T-helper 17 cell (primary cell): Measurements from ENCODE around the gene MRPL10. TPM values are rescaled to one million over a fixed set of nuclear protein-coding genes. Genes with fewer than 3 reads are reported as not detected.

Experiments used
- ATAC-seq: fragments of 150-1000 bp; cut with Tn5 transposase; 2 replicates; pipeline ENCODE4 v1.10.0; 2021; ENCODE audit warnings: mild to moderate bottlenecking, moderate library complexity
- DNase-seq, 3 donors: peaks; one replicate each; pipeline versions ENCODE4 v3.0.0 to v3.0.0-alpha.2; 2020 to 2021
- H3K9me3 ChIP-seq: one replicate; pipeline ENCODE4 v1.7.0; 2013; ENCODE audit warnings: low read length, mild to moderate bottlenecking; ENCODE audit not compliant: control insufficient read depth, poor library complexity, severe bottlenecking
- H3K27ac Mint-ChIP-seq: one replicate; pipeline ENCODE4 v1.8.0; 2022; ENCODE audit warnings: mild to moderate bottlenecking, moderate library complexity, mixed read lengths
- H3K27me3 Mint-ChIP-seq: one replicate; pipeline ENCODE4 v1.8.0; 2022; ENCODE audit warnings: mixed read lengths
- H3K36me3 Mint-ChIP-seq: one replicate; pipeline ENCODE4 v1.8.0; 2022; ENCODE audit warnings: low read depth, mixed read lengths
- H3K4me1 Mint-ChIP-seq: one replicate; pipeline ENCODE4 v1.8.0; 2022; ENCODE audit warnings: mild to moderate bottlenecking, mixed read lengths
- H3K4me3 Mint-ChIP-seq: one replicate; pipeline ENCODE4 v1.8.0; 2022; ENCODE audit warnings: mild to moderate bottlenecking, moderate library complexity, mixed read lengths
- total RNA-seq, 4 donors: library from RNA in 2 of 4; stranded (reverse) in 2 of 4; gene quantifications; one replicate each; pipeline ENCODE4 v1.2.3 and lab custom pipeline; 2022 to 2026

Gene MRPL10
- total RNA-seq, 2 donors from 2014 or later: 82.3 to 90.2 TPM

GRCh38 chr17:47801906-47802305 is 29.4 kb downstream of the MRPL10 start:
- no peak for ATAC-seq
- DNase-seq: no peak
- Mint-ChIP-seq H3K4me1 (peaks cover 2% of the 10 kb centered on the region), H3K27me3 (peaks cover 13% of the 10 kb centered on the region), H3K4me3 (no peak overlapping the region), H3K36me3 (no peaks in the 10 kb centered on the region), H3K27ac (no peak overlapping the region)
- no peaks in the 10 kb centered on the region for H3K9me3 ChIP-seq

GRCh38 chr17:47801176-47801765 is 30.1 kb downstream of the MRPL10 start:
- H3K4me3 Mint-ChIP-seq: no peak overlapping the region
- no peak for DNase-seq
- peaks cover 13% of the 10 kb centered on the region for H3K27me3 Mint-ChIP-seq
- no peak overlapping the region for H3K27ac Mint-ChIP-seq
- no peaks in the 10 kb centered on the region for H3K36me3 Mint-ChIP-seq
- peaks cover 2% of the 10 kb centered on the region for H3K4me1 Mint-ChIP-seq
- no peaks in the 10 kb centered on the region for H3K9me3 ChIP-seq
- ATAC-seq: no peak

- Mint-ChIP-seq H3K4me3 (no peak overlapping the region), H3K4me1 (peaks cover 2% of the 10 kb centered on the region), H3K27me3 (peaks cover 14% of the 10 kb centered on the region), H3K27ac (no peak overlapping the region), H3K36me3 (no peaks in the 10 kb centered on the region)
- no peak for ATAC-seq
- H3K9me3 ChIP-seq: no peaks in the 10 kb centered on the region
- DNase-seq: no peak
Measured at GRCh38 chr17:47800686-47801085, 30.7 kb downstream of the MRPL10 start.

GRCh38 chr17:47797797-47798196 is 33.5 kb downstream of the MRPL10 start:
- peaks cover 42% of the 10 kb centered on the region for H3K27me3 Mint-ChIP-seq
- no peak overlapping the region for H3K27ac Mint-ChIP-seq
- peaks cover 2% of the 10 kb centered on the region for H3K4me1 Mint-ChIP-seq
- ATAC-seq (no peak), DNase-seq (no peak)
- no peaks in the 10 kb centered on the region for H3K36me3 Mint-ChIP-seq
- H3K9me3 ChIP-seq: no peaks in the 10 kb centered on the region
- H3K4me3 Mint-ChIP-seq: no peak overlapping the region

- no peak for DNase-seq
- Mint-ChIP-seq H3K4me1 (peaks cover 3% of the 10 kb centered on the region), H3K27me3 (peaks cover 70% of the 10 kb centered on the region)
Measured at GRCh38 chr17:47792979-47793378, 38.4 kb downstream of the MRPL10 start.

GRCh38 chr17:47792457-47792856 is 38.9 kb downstream of the MRPL10 start:
- Mint-ChIP-seq H3K4me1 (peaks cover 3% of the 10 kb centered on the region), H3K27me3 (peaks cover 65% of the 10 kb centered on the region), H3K4me3 (no peak overlapping the region), H3K36me3 (peaks cover 4% of the 10 kb centered on the region), H3K27ac (no peak overlapping the region)
- ATAC-seq: no peak
- DNase-seq: no peak
- no peaks in the 10 kb centered on the region for H3K9me3 ChIP-seq

More at GRCh38 chr17:47792979-47793378, 38.4 kb downstream of the MRPL10 start:
- ATAC-seq: no peak
- H3K36me3 Mint-ChIP-seq: peaks cover 4% of the 10 kb centered on the region
- H3K9me3 ChIP-seq: no peaks in the 10 kb centered on the region
- no peak overlapping the region for H3K4me3 Mint-ChIP-seq
- H3K27ac Mint-ChIP-seq: no peak overlapping the region

- Mint-ChIP-seq H3K4me3 (peak overlapping the region; percentile 73), H3K27me3 (peaks cover 65% of the 10 kb centered on the region), H3K4me1 (peaks cover 3% of the 10 kb centered on the region), H3K27ac (no peak overlapping the region), H3K36me3 (peaks cover 4% of the 10 kb centered on the region)
- DNase-seq: no peak
- ATAC-seq: no peak
- no peaks in the 10 kb centered on the region for H3K9me3 ChIP-seq
Measured at GRCh38 chr17:47791025-47791424, 40.3 kb downstream of the MRPL10 start.

GRCh38 chr17:47789611-47790561 is 41.5 kb downstream of the MRPL10 start:
- Mint-ChIP-seq H3K27ac (no peak overlapping the region), H3K27me3 (peaks cover 66% of the 10 kb centered on the region), H3K4me1 (peaks cover 3% of the 10 kb centered on the region), H3K36me3 (peaks cover 4% of the 10 kb centered on the region), H3K4me3 (peak overlapping the region; percentile 73)
- H3K9me3 ChIP-seq: no peaks in the 10 kb centered on the region
- peak in 1 of 3 donors; percentile 20 for DNase-seq
- peak; percentile 82 for ATAC-seq

- DNase-seq: no peak
- Mint-ChIP-seq H3K4me3 (no peak overlapping the region), H3K27ac (no peak overlapping the region), H3K36me3 (peaks cover 6% of the 10 kb centered on the region), H3K4me1 (peaks cover 3% of the 10 kb centered on the region), H3K27me3 (peaks cover 33% of the 10 kb centered on the region)
- no peak for ATAC-seq
- no peaks in the 10 kb centered on the region for H3K9me3 ChIP-seq
Measured at GRCh38 chr17:47785538-47786123, 45.7 kb downstream of the MRPL10 start.

GRCh38 chr17:47781397-47781796 is 49.9 kb downstream of the MRPL10 start:
- Mint-ChIP-seq H3K4me3 (no peak overlapping the region), H3K36me3 (peaks cover 3% of the 10 kb centered on the region), H3K27me3 (peaks cover 38% of the 10 kb centered on the region)

GRCh38 chr17:47778184-47778635 is 53.1 kb downstream of the MRPL10 start:
- no peaks in the 10 kb centered on the region for H3K9me3 ChIP-seq
- Mint-ChIP-seq H3K36me3 (peaks cover 4% of the 10 kb centered on the region), H3K27ac (no peak overlapping the region), H3K4me1 (peaks cover 3% of the 10 kb centered on the region), H3K27me3 (peaks cover 53% of the 10 kb centered on the region), H3K4me3 (no peak overlapping the region)
- DNase-seq (no peak), ATAC-seq (no peak)

More at GRCh38 chr17:47781397-47781796, 49.9 kb downstream of the MRPL10 start:
- Mint-ChIP-seq H3K4me1 (peaks cover 5% of the 10 kb centered on the region), H3K27ac (no peak overlapping the region)
- DNase-seq: no peak
- no peaks in the 10 kb centered on the region for H3K9me3 ChIP-seq
- ATAC-seq: no peak

- peaks cover 4% of the 10 kb centered on the region for H3K36me3 Mint-ChIP-seq
- ATAC-seq (peak; percentile 82), DNase-seq (peak in 1 of 3 donors; percentile 25)
- no peak overlapping the region for H3K27ac Mint-ChIP-seq
- no peaks in the 10 kb centered on the region for H3K9me3 ChIP-seq
- no peak overlapping the region for H3K4me3 Mint-ChIP-seq
- H3K4me1 Mint-ChIP-seq: peaks cover 3% of the 10 kb centered on the region
- peaks cover 56% of the 10 kb centered on the region for H3K27me3 Mint-ChIP-seq
Measured at GRCh38 chr17:47776330-47777197, 54.8 kb downstream of the MRPL10 start.
